Naive thymus-derived CD8-positive, alpha-beta T cell (primary cell): ENCODE data around the gene FUT2. TPM values are rescaled to one million over a fixed set of nuclear protein-coding genes. Genes with fewer than 3 reads are reported as not detected.

Source experiments
- ATAC-seq, 2 donors: fragments of 150-1000 bp; cut with Tn5 transposase in 1 of 2; sonication (Bioruptor Pico), chemical (Tn5 transposase) in 1 of 2; 1 replicate in 1 of 2; 2 replicates in 1 of 2; pipeline ENCODE4 v1.10.0; 2021; ENCODE audit warnings: mild to moderate bottlenecking in 2 of 2, moderate library complexity in 2 of 2
- POLR2A ChIA-PET: fragments of 350-600 bp; sonication (Branson Sonifier 250); formaldehyde crosslinking; loops from one replicate; lab custom pipeline; 2021; ENCODE audit warnings: antibody characterized with exemption; lab: Charles Lee
- DNase-seq, 10 donors: peaks; one replicate each; pipeline versions ENCODE4 v3.0.0 to v3.0.0-alpha.2; 2020 to 2022
- H3K27ac Mint-ChIP-seq, 10 donors: one replicate each; pipeline ENCODE4 v1.8.0; 2020 to 2022; ENCODE audit warnings: mild to moderate bottlenecking in 10 of 10, mixed read lengths in 10 of 10, moderate library complexity in 4 of 10, inconsistent platforms in 1 of 10
- H3K27me3 Mint-ChIP-seq, 5 donors: one replicate each; pipeline ENCODE4 v1.8.0; 2021 to 2022; ENCODE audit warnings: mixed read lengths in 5 of 5
- H3K36me3 Mint-ChIP-seq, 3 donors: one replicate each; pipeline ENCODE4 v1.8.0; 2020 to 2022; ENCODE audit warnings: mixed read lengths in 3 of 3, mild to moderate bottlenecking in 2 of 3, inconsistent platforms in 1 of 3
- H3K4me1 Mint-ChIP-seq, 4 donors: one replicate each; pipeline ENCODE4 v1.8.0; 2021 to 2022; ENCODE audit warnings: mixed read lengths in 4 of 4
- H3K4me3 Mint-ChIP-seq, 10 donors: one replicate each; pipeline ENCODE4 v1.8.0; 2020 to 2022; ENCODE audit warnings: mild to moderate bottlenecking in 10 of 10, mixed read lengths in 10 of 10, moderate library complexity in 6 of 10, inconsistent platforms in 1 of 10
- H3K9me3 Mint-ChIP-seq, 9 donors: one replicate each; pipeline ENCODE4 v1.8.0; 2020 to 2022; ENCODE audit warnings: mixed read lengths in 9 of 9, mild to moderate bottlenecking in 3 of 9, inconsistent platforms in 1 of 9, moderate library complexity in 1 of 9
- polyA plus RNA-seq, 3 donors: library from polyadenylated mRNA; unstranded; fragments of 300-500 nt; fragmentation: Illumina TruSeq; gene quantifications; one replicate each; pipeline ENCODE4 v1.2.3, GENCODE V29; 2021
- total RNA-seq, 8 experiments: library from RNA in 2 of 8; stranded (reverse) in 2 of 8; gene quantifications; one replicate each; pipeline ENCODE4 v1.2.3 and lab custom pipeline; 2021 to 2026

Gene FUT2
- total and polyA plus RNA-seq, 5 experiments from 2014 or later: 0.17 to 1.8 (median 0.17) TPM; not detected in 2

DNA sequence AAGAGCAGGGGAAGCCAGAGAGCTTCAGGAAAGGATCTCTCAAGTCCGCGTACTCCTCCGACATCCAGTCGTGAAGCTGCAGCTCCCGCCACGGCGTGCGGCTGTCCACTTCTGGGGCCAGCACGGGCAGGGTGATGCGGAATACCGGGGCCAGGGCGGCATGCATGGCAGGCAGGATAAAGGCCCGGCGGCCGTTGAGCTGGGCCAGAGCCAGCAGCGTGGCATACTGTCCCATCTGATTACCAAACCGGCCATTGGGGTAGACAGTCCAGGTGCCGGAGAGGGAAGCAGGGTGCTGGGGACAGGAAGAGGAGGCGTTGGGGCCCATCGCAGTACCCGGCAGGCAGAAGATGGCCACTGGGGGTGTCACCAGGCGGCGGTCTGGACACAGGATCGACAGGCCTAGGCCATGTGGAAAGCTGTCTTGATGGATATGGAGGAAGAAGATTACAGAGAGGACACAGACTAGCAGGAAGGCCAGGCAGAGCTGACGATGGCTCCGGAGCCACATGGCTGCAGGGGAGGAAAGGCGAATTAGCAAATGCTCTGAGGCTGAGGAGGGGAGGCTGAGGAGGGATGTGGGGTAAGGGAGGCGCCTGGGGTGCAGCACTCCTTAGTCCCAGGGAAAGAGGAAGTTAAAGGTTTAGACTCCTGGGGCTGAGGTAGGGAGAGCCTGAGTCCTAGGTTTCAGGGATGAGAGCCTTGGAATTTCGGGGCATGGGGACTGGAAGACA lies 55.2 kb downstream of the FUT2 start:
- POLR2A ChIA-PET: interaction anchor here (1.3 to 1.6 kb wide), 2 partner anchors 12 to 36 kb away, joined by 4 to 7 read pairs; no protein-coding TSS in a partner anchor
- peaks cover 7 to 36% (median 21%) of the 10 kb centered on the region in 5 donors for H3K27me3 Mint-ChIP-seq

DNA sequence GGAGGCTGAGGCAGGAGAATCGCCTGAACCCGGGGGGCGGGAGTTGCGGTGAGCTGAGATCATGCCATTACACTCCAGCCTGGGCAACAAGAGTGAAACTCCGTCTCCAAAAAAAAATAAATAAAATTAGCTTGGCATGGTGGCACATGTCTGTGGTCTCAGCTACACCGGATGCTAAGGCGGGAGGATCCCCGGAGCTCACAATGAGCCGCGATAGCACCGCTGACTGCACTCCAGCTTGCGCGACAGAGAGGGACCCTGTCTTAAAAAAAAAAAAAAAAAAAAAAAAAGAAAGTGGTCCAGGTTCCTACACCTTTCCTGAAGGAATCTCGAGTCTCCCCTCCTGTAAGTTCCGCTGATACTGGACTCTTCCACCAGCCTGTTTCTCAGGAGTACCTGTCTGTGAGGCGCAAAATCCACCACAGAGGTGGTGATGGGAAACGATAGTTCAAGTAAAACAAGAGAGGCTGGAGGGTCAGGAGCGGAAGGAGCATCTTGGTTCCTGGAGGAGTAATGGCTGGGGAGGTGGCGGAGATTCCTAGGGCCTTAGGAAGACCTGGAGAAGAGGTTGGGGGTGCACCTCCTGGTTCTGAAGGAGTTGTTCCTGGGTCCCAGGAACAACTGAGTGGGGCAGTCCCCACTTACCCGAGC lies 56.2 kb downstream of the FUT2 start:
- Mint-ChIP-seq H3K27ac (peak overlapping the region in 4 of 10 donors; percentile 38 to 57 (median 54)), H3K36me3 (no peaks in the 10 kb centered on the region), H3K27me3 (peaks cover 4 to 31% (median 13%) of the 10 kb centered on the region in 5 donors), H3K9me3 (no peaks in the 10 kb centered on the region), H3K4me3 (peak overlapping the region; percentile 65 to 89 (median 80)), H3K4me1 (peaks cover 12 to 20% (median 16%) of the 10 kb centered on the region in 4 donors)
- POLR2A ChIA-PET: interaction anchor here (0.6 to 1.6 kb wide), 3 partner anchors 13 to 1176 kb away, joined by 4 to 7 read pairs (median 7); no protein-coding TSS in a partner anchor
- DNase-seq (peak in 2 of 10 donors; percentile 19 to 29), ATAC-seq (peak; percentile 53 to 69)

More for the DNA sequence above, 55.2 kb downstream of the FUT2 start:
- ATAC-seq (no peak), DNase-seq (no peak)
- no peaks in the 10 kb centered on the region for H3K36me3 Mint-ChIP-seq
- peaks cover 0 to 2% (median 0%) of the 10 kb centered on the region in 9 donors for H3K9me3 Mint-ChIP-seq
- peak overlapping the region in 1 of 10 donors; percentile 60 for H3K27ac Mint-ChIP-seq
- H3K4me3 Mint-ChIP-seq: peak overlapping the region in 9 of 10 donors; percentile 44 to 75 (median 53)
- peaks cover 16 to 23% (median 19%) of the 10 kb centered on the region in 4 donors for H3K4me1 Mint-ChIP-seq

DNA sequence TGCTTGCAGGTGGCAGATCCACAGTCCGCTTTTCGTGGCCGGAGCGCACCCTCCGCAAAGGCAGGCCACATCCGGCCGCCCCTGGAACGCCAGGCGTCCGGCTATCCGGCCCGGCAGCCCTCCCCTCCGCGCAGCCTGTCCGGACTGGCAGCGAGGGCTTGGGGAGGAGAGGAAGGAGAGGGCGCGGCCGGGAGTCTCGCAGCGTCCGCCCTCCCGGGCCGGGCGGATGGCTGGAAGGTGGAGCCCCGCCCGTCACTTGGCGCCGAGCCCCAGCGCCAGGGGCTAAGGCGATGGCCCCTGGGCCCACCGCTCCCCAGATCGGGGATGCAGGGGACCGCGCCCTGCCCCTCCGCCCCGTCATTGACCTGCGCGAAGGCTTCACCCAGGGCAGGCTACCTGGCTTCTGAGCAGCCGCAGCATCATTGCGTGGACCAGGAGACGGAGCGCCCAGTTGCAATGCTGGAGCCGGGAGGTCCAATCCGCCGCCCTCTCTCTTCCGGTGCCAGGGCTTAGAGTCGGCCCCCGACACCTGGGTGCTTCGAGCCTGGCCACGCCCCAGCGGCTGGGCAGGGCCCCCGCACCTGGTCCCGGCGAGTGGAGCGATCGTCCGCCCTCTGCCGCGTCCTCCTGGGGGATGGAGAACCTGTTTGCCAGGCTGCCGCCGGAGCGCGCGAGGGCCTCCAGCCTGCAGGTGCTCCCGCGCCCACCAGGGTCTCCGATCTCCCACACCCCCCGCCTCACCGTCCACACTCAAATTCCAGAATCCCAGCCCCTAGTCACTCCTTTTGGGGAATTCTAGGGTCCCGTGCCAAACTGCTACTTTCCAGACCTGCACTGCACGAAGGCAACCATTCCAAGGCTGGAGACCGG lies 57.0 kb downstream of the FUT2 start, which contains the start of gene FUT1:
FUT1 (minus strand) TSS at position 146 of the 870 bp plus-strand sequence. CDS start 1,360 bp downstream, outside the sequence.
- peaks cover 4 to 31% (median 13%) of the 10 kb centered on the region in 5 donors for H3K27me3 Mint-ChIP-seq
- H3K9me3 Mint-ChIP-seq: no peaks in the 10 kb centered on the region
- peak within 1 kb of the TSS; percentile 65 to 89 (median 80) for H3K4me3 Mint-ChIP-seq
- peak within 1 kb of the TSS in 4 of 10 donors; percentile 38 to 57 (median 54) for H3K27ac Mint-ChIP-seq
- ATAC-seq (peak; percentile 74 to 80), DNase-seq (peak in 8 of 10 donors; percentile 14 to 46 (median 39))
- POLR2A ChIA-PET: interaction anchor here (1.6 kb wide), 1 partner anchor 14 kb away, joined by 7 read pairs; no protein-coding TSS in a partner anchor
- H3K4me1 Mint-ChIP-seq: peaks cover 12 to 20% (median 16%) of the 10 kb centered on the region in 4 donors
- H3K36me3 Mint-ChIP-seq: no peaks in the 10 kb centered on the region

DNA sequence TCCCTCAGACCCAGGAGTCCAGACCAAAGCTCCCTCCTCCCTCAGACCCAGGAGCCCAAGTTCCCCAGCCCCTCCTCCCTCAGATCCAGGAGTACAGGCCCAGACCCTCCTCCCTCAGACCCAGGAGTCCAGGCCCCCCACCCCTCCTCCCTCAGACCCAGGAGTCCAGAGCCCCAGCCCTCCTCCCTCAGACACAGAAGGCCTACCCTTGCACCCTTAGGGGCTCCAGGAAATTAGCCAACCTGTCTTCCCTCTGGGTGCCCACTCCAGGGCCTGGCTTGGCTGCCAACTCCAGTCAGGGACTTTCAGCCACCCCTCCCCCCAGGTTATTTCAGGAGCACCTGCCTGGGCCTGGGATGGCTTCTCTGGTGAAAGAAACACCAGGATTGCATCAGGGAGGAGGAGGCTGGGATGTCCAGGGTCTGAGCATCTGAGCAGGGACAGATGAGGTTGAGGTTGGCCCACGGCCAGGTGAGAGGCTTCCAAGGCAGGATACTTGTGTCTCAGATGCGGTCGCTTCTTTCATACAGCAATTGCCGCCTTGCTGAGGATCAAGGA lies 59.4 kb downstream of the FUT2 start, which contains the start of gene FGF21:
FGF21 (plus strand) TSS at position 441 of the 558 bp plus-strand sequence. CDS start 713 bp downstream, outside the sequence.
- Mint-ChIP-seq H3K4me1 (peaks cover 11 to 20% (median 16%) of the 10 kb centered on the region in 4 donors), H3K27me3 (peaks cover 4 to 34% (median 13%) of the 10 kb centered on the region in 5 donors), H3K4me3 (peak within 1 kb of the TSS in 1 of 10 donors; percentile 48), H3K36me3 (no peaks in the 10 kb centered on the region), H3K27ac (no peak within 1 kb of the TSS), H3K9me3 (no peaks in the 10 kb centered on the region)
- ATAC-seq (no peak), DNase-seq (no peak)
- POLR2A ChIA-PET: interaction anchor here (0.6 kb wide), 1 partner anchor 981 kb away, joined by 3 read pairs; no protein-coding TSS in a partner anchor

Other genes starting within 250 kb of the FUT2 start
- gene GRWD1, start 250.0 kb upstream of the FUT2 start, total RNA-seq: 10 to 100 TPM; 39.1 to 41.2 TPM
- gene GRWD1, start 250.0 kb upstream of the FUT2 start, polyA plus RNA-seq: 10 to 100 TPM; 32.9 to 59.9 (median 40.3) TPM
- 1 to 10 TPM; 2.7 to 2.9 TPM for gene KCNJ14, start 240.4 kb upstream of the FUT2 start, total RNA-seq
- gene KCNJ14, start 240.4 kb upstream of the FUT2 start, polyA plus RNA-seq: under 1 TPM in 2 of 3 donors, not detected in 1; 0.39 to 0.42 TPM
- 10 to 100 TPM; 72.2 to 77.7 TPM for gene CYTH2, start 226.6 kb upstream of the FUT2 start, total RNA-seq
- gene CYTH2, start 226.6 kb upstream of the FUT2 start, polyA plus RNA-seq: 10 to 100 TPM; 20.5 to 32.0 (median 28.2) TPM
- gene LMTK3, start 184.1 kb upstream of the FUT2 start, total RNA-seq: 10 to 100 TPM; 21.4 to 21.5 TPM
- gene LMTK3, start 184.1 kb upstream of the FUT2 start, polyA plus RNA-seq: under 1 TPM in 1 of 3 donors, not detected in 2; 0.15 TPM
- not detected for gene SULT2B1, start 143.8 kb upstream of the FUT2 start, total RNA-seq
- gene SULT2B1, start 143.8 kb upstream of the FUT2 start, polyA plus RNA-seq: under 1 TPM in 1 of 3 donors, not detected in 2; 0.18 TPM
- gene SPACA4, start 89.2 kb upstream of the FUT2 start, total RNA-seq: not detected
- gene SPACA4, start 89.2 kb upstream of the FUT2 start, polyA plus RNA-seq: not detected
- 1 to 10 TPM; 8.0 TPM for gene FAM83E, start 80.9 kb upstream of the FUT2 start, total RNA-seq
- gene FAM83E, start 80.9 kb upstream of the FUT2 start, polyA plus RNA-seq: not detected
- gene RPL18, start 76.8 kb upstream of the FUT2 start, total RNA-seq: 1,000 to 10,000 TPM; 2,380 to 2,437 TPM
- gene RPL18, start 76.8 kb upstream of the FUT2 start, polyA plus RNA-seq: 1,000 to 10,000 TPM; 2,610 to 3,008 (median 2,848) TPM
- gene SPHK2, start 76.5 kb upstream of the FUT2 start, total RNA-seq: 10 to 100 TPM; 39.1 to 40.4 TPM
- 1 to 10 TPM; 7.5 to 9.1 (median 8.3) TPM for gene SPHK2, start 76.5 kb upstream of the FUT2 start, polyA plus RNA-seq
- gene DBP, start 58.6 kb upstream of the FUT2 start, total RNA-seq: 10 to 100 TPM; 63.1 to 66.6 TPM
- gene DBP, start 58.6 kb upstream of the FUT2 start, polyA plus RNA-seq: 10 to 100 TPM; 37.5 to 97.8 (median 63.1) TPM
- 10 to 100 TPM; 16.2 to 21.3 TPM for gene CA11, start 49.8 kb upstream of the FUT2 start, total RNA-seq
- gene CA11, start 49.8 kb upstream of the FUT2 start, polyA plus RNA-seq: 10 to 100 TPM in 1 of 3 donors, 1 to 10 TPM in 2; 6.6 to 14.1 (median 7.2) TPM
- gene NTN5, start 23.0 kb upstream of the FUT2 start, total RNA-seq: 1 to 10 TPM; 1.7 to 2.9 TPM
- gene NTN5, start 23.0 kb upstream of the FUT2 start, polyA plus RNA-seq: under 1 TPM in 2 of 3 donors, not detected in 1; 0.17 to 0.25 TPM
- gene MAMSTR, start 23.8 kb downstream of the FUT2 start, total RNA-seq: 1 to 10 TPM; 2.1 to 2.4 TPM
- under 1 TPM; 0.28 to 0.77 (median 0.49) TPM for gene MAMSTR, start 23.8 kb downstream of the FUT2 start, polyA plus RNA-seq
- under 1 TPM in 1 of 2 experiments, not detected in 1; 0.25 TPM for gene RASIP1, start 44.6 kb downstream of the FUT2 start, total RNA-seq
- under 1 TPM in 2 of 3 donors, not detected in 1; 0.10 to 0.26 TPM for gene RASIP1, start 44.6 kb downstream of the FUT2 start, polyA plus RNA-seq
- not detected for gene IZUMO1, start 50.9 kb downstream of the FUT2 start, total RNA-seq
- gene IZUMO1, start 50.9 kb downstream of the FUT2 start, polyA plus RNA-seq: not detected
- not detected for gene FUT1, start 56.7 kb downstream of the FUT2 start, total RNA-seq
- gene FUT1, start 56.7 kb downstream of the FUT2 start, polyA plus RNA-seq: not detected
- gene FGF21, start 59.6 kb downstream of the FUT2 start, total RNA-seq: not detected
- gene FGF21, start 59.6 kb downstream of the FUT2 start, polyA plus RNA-seq: not detected
- gene BCAT2, start 115.1 kb downstream of the FUT2 start, total RNA-seq: 10 to 100 TPM; 24.3 to 27.2 TPM
- gene BCAT2, start 115.1 kb downstream of the FUT2 start, polyA plus RNA-seq: 10 to 100 TPM; 18.9 to 26.0 (median 21.9) TPM
- 1 to 10 TPM in 1 of 2 experiments, under 1 TPM in 1; 0.62 to 1.1 TPM for gene HSD17B14, start 140.5 kb downstream of the FUT2 start, total RNA-seq
- gene HSD17B14, start 140.5 kb downstream of the FUT2 start, polyA plus RNA-seq: 1 to 10 TPM in 1 of 3 donors, under 1 TPM in 1, not detected in 1; 0.83 to 1.7 TPM
- gene PLEKHA4, start 172.6 kb downstream of the FUT2 start, total RNA-seq: 1 to 10 TPM; 4.1 to 6.6 TPM
- 1 to 10 TPM; 7.4 to 8.5 (median 8.1) TPM for gene PLEKHA4, start 172.6 kb downstream of the FUT2 start, polyA plus RNA-seq
- 10 to 100 TPM; 56.9 to 59.9 TPM for gene PPP1R15A, start 176.4 kb downstream of the FUT2 start, total RNA-seq
- gene PPP1R15A, start 176.4 kb downstream of the FUT2 start, polyA plus RNA-seq: 10 to 100 TPM; 17.2 to 47.3 (median 43.1) TPM
- not detected for gene TULP2, start 202.8 kb downstream of the FUT2 start, total RNA-seq
- under 1 TPM in 1 of 3 donors, not detected in 2; 0.08 TPM for gene TULP2, start 202.8 kb downstream of the FUT2 start, polyA plus RNA-seq
- 100 to 1,000 TPM; 106 to 113 TPM for gene NUCB1, start 204.3 kb downstream of the FUT2 start, total RNA-seq
- 100 to 1,000 TPM in 1 of 3 donors, 10 to 100 TPM in 2; 48.6 to 119 (median 82.5) TPM for gene NUCB1, start 204.3 kb downstream of the FUT2 start, polyA plus RNA-seq
- gene DHDH, start 237.7 kb downstream of the FUT2 start, total RNA-seq: 1 to 10 TPM; 1.8 to 2.3 TPM
- 1 to 10 TPM in 2 of 3 donors, under 1 TPM in 1; 0.67 to 2.4 (median 2.0) TPM for gene DHDH, start 237.7 kb downstream of the FUT2 start, polyA plus RNA-seq